ENCODE data around the gene TMEM109. TPM values are rescaled to one million over a fixed set of nuclear protein-coding genes. Genes with fewer than 3 reads are reported as not detected.

The TMEM109 gene
- total RNA-seq, 2 experiments from 2014 or later = 27.8 to 32.9 TPM

DNA sequence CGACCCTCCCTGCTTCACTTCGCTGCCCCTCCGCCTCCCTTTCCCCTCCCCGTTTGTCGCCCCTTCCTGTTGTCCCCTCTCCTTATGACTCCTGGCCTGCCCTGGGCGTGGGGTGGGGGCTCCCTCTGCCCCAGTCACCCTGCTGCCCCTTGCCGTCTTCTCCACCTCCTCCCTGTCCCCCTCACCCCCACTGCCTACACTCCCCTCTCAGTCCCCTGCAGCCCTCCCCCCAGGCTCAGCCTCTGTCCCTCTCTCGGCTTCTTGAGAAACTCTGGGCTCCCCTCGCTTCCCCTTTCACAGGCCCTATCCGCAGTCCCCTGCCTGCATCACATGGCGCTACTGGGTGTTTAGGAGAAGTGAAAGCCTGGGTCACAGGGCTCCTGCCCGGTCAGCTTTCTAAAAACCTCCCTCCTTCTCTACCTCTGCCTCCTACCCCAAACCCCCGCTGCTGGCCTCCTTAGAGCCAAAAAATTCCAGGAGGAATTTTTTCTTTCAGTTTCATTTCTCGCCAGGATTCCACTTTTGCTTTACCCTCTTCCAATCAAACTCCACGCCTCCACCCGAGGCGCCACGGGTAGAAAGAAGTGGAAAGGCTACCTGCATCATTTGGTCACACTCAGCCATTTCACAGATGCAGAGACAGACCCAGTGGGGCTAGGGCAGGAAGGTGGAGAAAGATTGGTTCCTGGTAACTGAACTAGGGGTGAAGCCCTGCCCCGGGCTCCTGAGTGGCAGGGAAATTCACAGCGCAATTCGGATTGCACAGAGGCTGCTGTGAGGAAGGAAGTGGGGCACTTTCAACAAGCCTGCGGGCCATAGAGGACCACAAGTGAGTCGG lies 38.2 kb downstream of the TMEM109 start, which contains the start of gene SLC15A3:
Gene SLC15A3, minus strand, starts transcription at position 273 of the 838 bp plus-strand sequence. CDS start 625 bp downstream, outside the sequence.
- intact Hi-C loops (cut with DNase I, micrococcal nuclease) = loop anchor here in 1 of 2 experiments (5.0 kb wide), 1 partner anchor 35 kb away; no protein-coding TSS in a partner anchor
- Mint-ChIP-seq H3K36me3 (ENCODE audit: low read depth) (no peaks in the 10 kb centered on the region), H3K9me3 (no peaks in the 10 kb centered on the region), H3K4me3 (peak within 1 kb of the TSS; percentile 89), H3K27ac (peak within 1 kb of the TSS; percentile 79), H3K4me1 (ENCODE audit: low read depth) (peaks cover 35% of the 10 kb centered on the region), H3K27me3 (peaks cover 8% of the 10 kb centered on the region)
- H3K27me3 ChIP-seq (ENCODE audit: control insufficient read depth in 1 of 2, insufficient read depth in 2 of 2, low read length in 2 of 2) = peaks cover 0 to 13% of the 10 kb centered on the region in 2 experiments
- ATAC-seq (ENCODE audit: poor library complexity) (peak; percentile 79), DNase-seq (peak in 10 of 14 experiments; percentile 19 to 78 (median 44))
- ChIA-PET CTCF (interaction anchor here (1.2 kb wide), 1 partner anchor 37 kb away, joined by 3 read pairs; no protein-coding TSS in a partner anchor), POLR2A (interaction anchor here (1.0 kb wide), 1 partner anchor 39 kb away, joined by 3 read pairs; no protein-coding TSS in a partner anchor)
- peak within 1 kb of the TSS; percentile 51 for H3K4me3 ChIP-seq (ENCODE audit: low read length)
- peaks cover 29% of the 10 kb centered on the region for H3K4me1 ChIP-seq (ENCODE audit: insufficient read depth, low read length)
- H3K36me3 ChIP-seq (ENCODE audit: insufficient read depth, low read length) = no peaks in the 10 kb centered on the region
- TF ChIP-seq, protein P1, sequence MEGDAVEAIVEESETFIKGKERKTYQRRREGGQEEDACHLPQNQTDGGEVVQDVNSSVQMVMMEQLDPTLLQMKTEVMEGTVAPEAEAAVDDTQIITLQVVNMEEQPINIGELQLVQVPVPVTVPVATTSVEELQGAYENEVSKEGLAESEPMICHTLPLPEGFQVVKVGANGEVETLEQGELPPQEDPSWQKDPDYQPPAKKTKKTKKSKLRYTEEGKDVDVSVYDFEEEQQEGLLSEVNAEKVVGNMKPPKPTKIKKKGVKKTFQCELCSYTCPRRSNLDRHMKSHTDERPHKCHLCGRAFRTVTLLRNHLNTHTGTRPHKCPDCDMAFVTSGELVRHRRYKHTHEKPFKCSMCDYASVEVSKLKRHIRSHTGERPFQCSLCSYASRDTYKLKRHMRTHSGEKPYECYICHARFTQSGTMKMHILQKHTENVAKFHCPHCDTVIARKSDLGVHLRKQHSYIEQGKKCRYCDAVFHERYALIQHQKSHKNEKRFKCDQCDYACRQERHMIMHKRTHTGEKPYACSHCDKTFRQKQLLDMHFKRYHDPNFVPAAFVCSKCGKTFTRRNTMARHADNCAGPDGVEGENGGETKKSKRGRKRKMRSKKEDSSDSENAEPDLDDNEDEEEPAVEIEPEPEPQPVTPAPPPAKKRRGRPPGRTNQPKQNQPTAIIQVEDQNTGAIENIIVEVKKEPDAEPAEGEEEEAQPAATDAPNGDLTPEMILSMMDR (IDR thresholded peaks at IDR 0.05) = no peak
- peak within 1 kb of the TSS; percentile 4 to 73 for H3K27ac ChIP-seq (ENCODE audit: low read depth in 1 of 2, low read length in 2 of 2)
- H3K9me3 ChIP-seq (ENCODE audit: control insufficient read depth in 1 of 2, insufficient read depth in 1 of 2, low read length in 2 of 2) = no peaks in the 10 kb centered on the region

DNA sequence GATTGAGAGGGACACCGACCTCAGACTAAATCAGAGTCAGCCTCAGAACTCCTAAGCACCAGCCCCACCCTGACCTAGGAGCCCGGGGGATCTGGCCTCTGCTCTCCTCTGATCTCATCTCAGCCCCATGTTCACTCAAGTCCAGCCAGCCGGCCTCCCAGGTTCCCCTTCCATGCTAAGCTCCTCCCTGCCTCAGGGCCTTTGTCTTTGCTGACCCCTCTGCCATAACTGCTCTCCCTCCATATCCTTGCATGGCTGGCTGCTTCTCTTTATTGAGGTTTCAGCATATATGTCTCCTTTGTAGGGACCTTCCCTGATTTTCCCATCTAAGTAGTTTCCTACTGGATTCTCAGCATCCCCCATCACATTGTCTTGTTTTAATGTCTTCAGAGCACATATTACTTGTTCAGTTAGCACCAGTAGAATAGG lies 38.8 kb downstream of the TMEM109 start:
- POLR2A ChIA-PET = interaction anchor here (1.0 kb wide), 1 partner anchor 40 kb away, joined by 3 read pairs; no protein-coding TSS in a partner anchor
- peak overlapping the region; percentile 51 for H3K4me3 ChIP-seq (ENCODE audit: low read length)
- intact Hi-C loops (cut with DNase I, micrococcal nuclease) = loop anchor here in 1 of 2 experiments (5.0 kb wide), 1 partner anchor 35 kb away; no protein-coding TSS in a partner anchor
- ATAC-seq (ENCODE audit: poor library complexity) (no peak), DNase-seq (no peak)
- H3K27ac ChIP-seq (ENCODE audit: low read depth in 1 of 2, low read length in 2 of 2) = peak overlapping the region in 1 of 2 donors; percentile 73
- H3K4me3 Mint-ChIP-seq = peak overlapping the region; percentile 89
- no peaks in the 10 kb centered on the region for H3K9me3 ChIP-seq (ENCODE audit: control insufficient read depth in 1 of 2, insufficient read depth in 1 of 2, low read length in 2 of 2)
- H3K36me3 Mint-ChIP-seq (ENCODE audit: low read depth) = no peaks in the 10 kb centered on the region
- peaks cover 35% of the 10 kb centered on the region for H3K4me1 Mint-ChIP-seq (ENCODE audit: low read depth)
- H3K27me3 Mint-ChIP-seq = peaks cover 8% of the 10 kb centered on the region
- TF ChIP-seq, protein P1 (IDR thresholded peaks at IDR 0.05) = no peak
- peaks cover 0 to 13% of the 10 kb centered on the region in 2 experiments for H3K27me3 ChIP-seq (ENCODE audit: control insufficient read depth in 1 of 2, insufficient read depth in 2 of 2, low read length in 2 of 2)
- H3K9me3 Mint-ChIP-seq = no peaks in the 10 kb centered on the region
- H3K27ac Mint-ChIP-seq = peak overlapping the region; percentile 79
- CTCF ChIA-PET = interaction anchor here (1.0 to 1.6 kb wide), 3 partner anchors 17 to 54 kb away, joined by 3 to 4 read pairs (median 3); no protein-coding TSS in a partner anchor
- no peaks in the 10 kb centered on the region for H3K36me3 ChIP-seq (ENCODE audit: insufficient read depth, low read length)
- H3K4me1 ChIP-seq (ENCODE audit: insufficient read depth, low read length) = peaks cover 29% of the 10 kb centered on the region

DNA sequence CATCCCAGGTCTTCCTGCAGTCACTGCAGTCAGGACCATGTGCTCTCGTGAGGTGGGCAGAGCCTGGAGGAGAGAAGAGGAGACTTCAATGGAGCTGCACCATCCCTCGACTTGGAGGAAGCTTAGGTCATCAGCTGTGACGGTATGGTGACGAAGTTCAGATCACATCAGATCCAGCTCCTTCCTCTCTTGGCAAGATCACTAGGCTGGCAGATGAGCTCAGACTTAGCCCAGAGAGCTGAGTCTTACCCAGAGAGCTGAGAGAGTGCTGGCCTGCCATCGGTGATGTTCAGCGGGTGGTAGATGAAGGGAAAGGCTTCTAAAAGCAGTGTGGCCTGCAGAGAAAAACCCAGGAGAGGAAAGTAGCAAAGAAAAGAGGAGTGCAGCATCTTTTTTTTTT lies 39.8 kb downstream of the TMEM109 start:
- no peaks in the 10 kb centered on the region for H3K9me3 Mint-ChIP-seq
- Histone ChIP-seq H3K27me3 (ENCODE audit: control insufficient read depth in 1 of 2, insufficient read depth in 2 of 2, low read length in 2 of 2) (peaks cover 0 to 11% of the 10 kb centered on the region in 2 experiments), H3K9me3 (ENCODE audit: control insufficient read depth in 1 of 2, insufficient read depth in 1 of 2, low read length in 2 of 2) (no peaks in the 10 kb centered on the region), H3K27ac (ENCODE audit: low read depth in 1 of 2, low read length in 2 of 2) (peak overlapping the region in 1 of 2 donors; percentile 22), H3K4me1 (ENCODE audit: insufficient read depth, low read length) (peaks cover 29% of the 10 kb centered on the region), H3K4me3 (ENCODE audit: low read length) (no peak overlapping the region), H3K36me3 (ENCODE audit: insufficient read depth, low read length) (no peaks in the 10 kb centered on the region)
- H3K4me3 Mint-ChIP-seq = no peak overlapping the region
- peak overlapping the region; percentile 79 for H3K27ac Mint-ChIP-seq
- intact Hi-C loops (cut with DNase I, micrococcal nuclease) = loop anchor here in 1 of 2 experiments (5.0 kb wide), 1 partner anchor 36 kb away; no protein-coding TSS in a partner anchor
- ChIA-PET CTCF (interaction anchor here (0.7 to 1.6 kb wide), 3 partner anchors 16 to 327 kb away, joined by 3 to 6 read pairs (median 4); no protein-coding TSS in a partner anchor), POLR2A (interaction anchor here (0.6 kb wide), 1 partner anchor 25 kb away, joined by 3 read pairs; no protein-coding TSS in a partner anchor)
- TF ChIP-seq, protein P1 (IDR thresholded peaks at IDR 0.05) = no peak
- H3K4me1 Mint-ChIP-seq (ENCODE audit: low read depth) = peaks cover 35% of the 10 kb centered on the region
- no peaks in the 10 kb centered on the region for H3K36me3 Mint-ChIP-seq (ENCODE audit: low read depth)
- ATAC-seq (ENCODE audit: poor library complexity) (no peak), DNase-seq (peak in 4 of 14 experiments; percentile 10 to 75 (median 42))
- peaks cover 8% of the 10 kb centered on the region for H3K27me3 Mint-ChIP-seq

Data from CD4-positive, alpha-beta T cell (primary cell).